Activated T-cell treated with anti-CD3 and anti-CD28 coated beads for 4 hours (primary cell): ENCODE data around the gene LIFR.
"Not testable (repeated sequence)": the region's sequence is repeated elsewhere in the genome, so short reads cannot be mapped to it uniquely, and the experiment has no call there.

Experiments
- DNase-seq: peaks from one replicate; pipeline ENCODE4 v3.0.0-alpha.2; 2020

LIFR gene

DNA sequence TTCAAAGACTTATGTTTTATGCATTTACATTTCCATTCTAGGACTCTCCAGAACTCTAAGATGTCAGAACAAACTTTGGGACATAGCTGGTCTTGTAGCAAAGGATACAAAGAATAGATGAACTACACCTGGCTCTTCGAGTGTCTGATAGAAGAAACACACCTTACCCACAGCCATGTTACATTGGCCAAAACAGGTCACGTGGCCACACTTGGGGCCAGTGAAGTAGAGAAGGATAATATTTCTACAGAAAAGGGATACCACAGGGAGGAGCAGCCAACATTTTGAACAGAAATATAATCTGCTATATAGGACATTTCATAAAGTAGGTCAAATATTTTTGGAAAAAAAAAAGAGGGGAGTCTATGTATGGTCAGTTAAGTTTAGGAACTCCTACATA, 22.7 kb upstream of the LIFR start:
- DNase-seq, result no peak

DNA sequence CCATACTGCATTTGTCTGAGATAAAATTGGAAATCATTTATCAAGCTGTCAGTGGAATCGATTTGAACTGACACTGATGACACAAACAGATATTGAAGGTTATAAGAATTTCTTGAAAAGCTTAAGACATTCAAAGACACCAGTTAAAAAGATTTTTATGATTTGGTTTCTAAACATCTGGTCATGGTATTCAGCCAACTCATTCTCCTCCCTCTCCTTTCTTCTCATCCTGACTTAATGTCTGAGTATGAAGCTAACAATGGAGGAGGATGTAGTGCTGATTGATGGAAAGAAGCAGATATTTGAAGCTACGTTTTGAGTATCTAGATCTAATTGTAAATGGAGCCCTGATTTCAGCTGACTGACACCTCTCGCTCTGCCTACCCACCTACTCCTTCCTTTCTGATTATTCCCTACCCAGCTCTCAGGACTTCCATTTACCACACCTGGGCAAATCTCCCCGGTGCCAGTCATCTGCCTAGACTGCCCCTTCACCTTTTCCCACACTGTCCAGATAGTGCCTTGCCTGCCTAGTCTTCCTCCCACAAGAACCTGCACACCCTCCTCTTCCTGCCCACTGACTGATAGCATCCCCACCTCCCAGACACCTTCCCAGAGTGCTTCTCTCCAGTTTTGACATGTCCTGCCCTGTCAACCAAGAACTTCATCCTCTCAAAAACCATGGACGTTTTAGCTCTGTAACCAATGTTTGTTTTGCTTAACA, 20.7 kb upstream of the LIFR start:
- DNase-seq, result no peak

DNA sequence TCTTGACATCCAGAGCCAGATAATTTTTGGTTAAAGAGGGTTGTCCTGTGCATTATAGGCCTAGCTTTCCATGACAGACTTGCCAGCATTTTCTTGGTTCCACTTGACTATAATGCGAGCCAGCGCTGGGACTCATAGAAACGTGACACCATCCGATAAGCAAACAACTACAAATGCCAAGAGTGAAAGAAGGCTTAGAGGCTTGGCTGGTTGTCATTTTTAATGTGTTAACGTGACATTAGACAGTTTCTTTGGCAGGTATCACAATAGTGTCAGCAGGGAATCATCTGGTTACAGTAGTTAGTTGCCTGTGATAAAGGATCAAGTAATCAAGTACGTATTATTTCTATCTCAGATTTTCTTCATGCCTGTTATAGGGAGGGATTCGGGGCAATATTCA, 20.0 kb upstream of the LIFR start:
- DNase-seq, result no peak

DNA sequence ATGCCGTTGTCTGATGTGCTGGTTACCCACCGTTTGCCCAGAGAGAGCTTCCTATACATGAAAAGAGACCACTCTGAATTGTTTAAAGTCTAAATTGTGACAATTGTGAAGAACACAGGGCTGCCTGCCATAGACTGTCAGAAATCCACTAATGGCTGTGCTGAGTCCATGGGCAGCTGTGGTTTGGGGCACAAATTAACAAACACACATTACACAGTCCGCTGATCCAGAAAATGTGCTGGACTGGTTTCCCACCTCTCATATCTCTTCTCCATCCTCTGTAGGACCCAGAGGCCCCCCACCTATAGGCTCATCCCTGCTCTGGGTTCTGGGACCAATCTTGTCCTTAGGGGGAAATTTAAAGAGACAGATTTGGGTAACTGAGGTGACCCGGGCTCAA, 19.0 kb upstream of the LIFR start:
- DNase-seq, result no peak

DNA sequence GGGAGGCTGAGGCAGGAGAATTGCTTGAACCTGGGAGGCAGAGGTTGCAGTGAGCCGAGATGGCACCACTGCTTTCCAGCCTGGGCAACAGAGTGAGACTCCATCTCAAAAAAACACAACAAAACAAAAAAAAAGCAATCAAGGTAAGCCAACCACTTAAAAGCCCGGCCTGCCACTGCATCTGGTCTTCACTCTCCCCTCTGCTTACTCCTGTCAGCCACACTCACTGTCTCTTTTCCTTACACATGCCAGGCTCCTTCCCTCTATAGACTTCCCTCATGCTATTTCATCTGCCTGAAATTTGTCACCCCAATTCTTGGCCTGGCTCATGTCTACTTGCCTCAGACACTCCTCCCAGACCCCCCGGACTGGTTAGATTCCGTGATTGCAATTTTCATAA, 17.6 kb upstream of the LIFR start:
- DNase-seq, result no peak

DNA sequence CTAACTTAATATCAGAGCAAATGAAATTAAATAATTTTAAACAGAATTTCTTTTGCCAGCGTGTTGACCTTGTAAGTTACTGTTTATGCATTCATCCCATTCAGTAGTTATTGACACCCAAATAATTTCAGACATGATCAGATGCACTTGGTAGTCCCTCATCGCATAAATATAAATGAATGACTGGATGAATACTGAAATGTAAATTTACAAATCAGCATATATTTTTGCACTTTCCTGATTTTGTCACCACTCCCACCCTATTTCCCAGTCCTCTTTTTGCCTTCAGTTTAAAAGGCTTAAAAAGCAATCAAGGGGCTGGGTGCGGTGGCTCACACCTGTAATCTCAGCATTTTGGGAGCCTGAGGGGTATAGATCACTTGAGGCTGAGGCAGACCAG, 17.1 kb upstream of the LIFR start:
- DNase-seq, result no peak

DNA sequence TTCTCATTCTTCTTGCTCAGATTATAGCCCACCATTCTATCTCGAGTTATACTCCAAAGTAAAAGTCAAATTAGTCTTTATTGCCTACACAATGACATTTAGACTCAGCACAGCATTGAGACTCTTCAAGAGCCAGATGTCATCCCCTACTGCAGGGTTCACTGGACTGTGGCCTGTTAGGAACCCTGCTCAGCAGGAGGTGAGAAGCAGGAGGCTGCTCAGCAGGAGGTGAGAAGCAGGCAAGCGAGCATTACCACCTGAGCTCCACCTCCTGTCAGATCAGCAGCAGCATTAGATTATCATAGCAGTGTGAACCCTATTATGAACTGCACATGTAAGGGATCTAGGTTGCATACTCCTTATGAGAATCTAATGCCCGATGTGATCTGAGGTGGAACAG, 12.7 kb upstream of the LIFR start:
- no peak for DNase-seq

DNA sequence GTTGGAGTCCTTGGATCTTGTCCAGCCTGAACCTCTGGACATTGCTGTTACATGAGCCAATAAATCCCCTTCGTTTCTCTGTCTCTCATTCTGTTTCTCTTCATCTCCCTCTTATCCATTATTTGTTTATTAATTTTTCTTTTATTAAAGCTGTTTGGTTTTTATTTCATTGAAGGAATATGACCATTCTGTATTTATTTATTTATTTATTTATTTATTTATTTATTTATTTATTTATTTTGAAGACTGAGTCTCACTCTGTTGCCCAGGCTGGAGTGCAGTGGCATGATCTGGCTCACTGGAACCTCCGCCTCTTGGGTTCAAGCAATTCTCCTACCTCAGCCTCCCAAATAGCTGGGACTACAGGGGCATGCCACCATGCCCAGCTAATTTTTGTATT, 10.9 kb upstream of the LIFR start:
- DNase-seq, result not testable (repeated sequence)

DNA sequence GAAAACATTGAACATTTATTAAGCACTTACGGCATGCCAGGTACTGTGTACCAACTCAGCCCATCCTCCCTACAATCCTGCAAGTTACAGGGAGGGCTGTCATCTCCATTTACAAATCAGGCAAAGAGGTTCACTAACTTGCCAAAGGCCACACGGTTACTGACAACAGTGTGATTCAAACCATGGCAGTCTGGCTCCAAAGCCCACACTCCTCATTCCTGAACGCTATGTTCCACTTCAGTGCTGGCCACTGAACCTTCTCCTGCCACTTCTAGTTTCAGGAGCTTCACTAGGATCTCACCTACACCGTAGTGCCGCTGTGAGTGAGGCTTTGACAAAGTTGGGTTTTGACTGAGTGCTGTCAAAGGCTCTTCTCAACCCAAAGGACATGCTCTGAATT, 7.2 kb upstream of the LIFR start:
- DNase-seq, result no peak

DNA sequence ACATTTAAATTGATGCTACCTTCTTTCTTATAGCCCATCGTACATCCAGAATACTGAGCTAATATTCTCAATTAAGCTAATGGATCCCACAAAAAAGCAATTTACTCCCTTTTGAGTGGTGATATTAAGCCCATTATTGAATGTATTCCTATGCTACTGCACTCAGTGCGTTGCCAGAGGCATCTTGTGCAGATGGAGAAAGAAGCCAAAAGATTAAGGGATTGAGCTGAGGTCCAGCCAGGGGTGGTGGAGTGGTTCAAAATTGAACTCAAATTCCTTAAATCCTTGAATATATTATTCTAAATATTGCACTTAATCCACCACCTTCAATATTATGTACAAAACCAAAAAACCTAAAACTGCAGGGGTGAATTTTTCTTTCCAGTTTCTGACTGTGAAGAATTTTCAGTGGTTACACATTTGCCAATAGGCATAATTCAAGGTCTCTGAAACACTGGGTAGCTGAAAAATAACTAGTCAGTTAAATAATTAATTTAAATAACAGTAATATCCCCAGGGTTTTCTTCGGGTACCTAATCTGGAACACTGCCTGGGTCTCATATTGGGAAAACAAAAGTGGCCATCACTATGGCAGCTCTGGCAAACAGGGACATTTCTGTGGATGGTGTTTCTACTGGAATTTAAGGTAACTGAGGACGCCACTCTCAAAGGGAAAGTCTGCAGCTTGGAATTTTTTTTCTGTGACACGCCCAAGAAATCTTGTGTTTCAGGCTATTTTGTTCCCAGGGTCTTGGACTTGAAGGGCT, 6.2 kb upstream of the LIFR start:
- DNase-seq, result no peak

DNA sequence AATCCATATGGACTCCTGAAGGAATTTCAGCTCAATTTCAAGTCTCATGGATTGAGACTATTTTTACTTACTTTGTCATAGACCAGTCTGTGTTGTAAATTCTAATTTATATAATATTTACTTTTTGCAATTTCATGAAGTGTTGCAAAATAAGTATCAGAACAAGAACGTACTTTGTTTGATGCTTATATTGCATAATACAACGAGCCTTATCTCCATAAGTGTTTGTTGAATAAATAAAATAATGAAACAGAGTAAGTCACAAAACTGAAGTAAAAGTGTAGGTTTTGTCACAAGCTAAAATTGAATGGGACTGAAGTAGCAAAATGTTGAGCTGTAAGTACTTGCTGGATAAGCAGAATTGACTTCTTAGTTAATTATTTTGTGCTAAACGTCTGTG, 3.0 kb upstream of the LIFR start:
- DNase-seq, result no peak

DNA sequence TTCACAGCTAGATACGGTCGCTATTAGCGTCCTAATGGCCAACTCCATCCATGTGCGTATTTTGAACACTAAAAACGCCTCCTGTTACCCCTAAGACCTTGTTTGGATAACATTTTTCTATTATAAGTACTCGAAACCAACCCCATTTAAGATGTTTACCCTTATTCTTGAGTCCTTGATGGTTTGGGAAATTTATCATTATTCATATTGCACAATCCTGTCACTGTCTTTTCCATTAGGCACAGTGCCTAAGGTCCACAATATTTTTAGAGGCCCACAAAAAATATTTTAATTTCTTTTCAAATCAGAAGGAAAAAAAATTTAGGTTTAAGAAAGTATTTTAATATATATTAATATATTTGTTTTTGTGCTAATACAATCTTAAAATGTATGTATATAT, 1.3 kb upstream of the LIFR start:
- DNase-seq, result no peak

DNA sequence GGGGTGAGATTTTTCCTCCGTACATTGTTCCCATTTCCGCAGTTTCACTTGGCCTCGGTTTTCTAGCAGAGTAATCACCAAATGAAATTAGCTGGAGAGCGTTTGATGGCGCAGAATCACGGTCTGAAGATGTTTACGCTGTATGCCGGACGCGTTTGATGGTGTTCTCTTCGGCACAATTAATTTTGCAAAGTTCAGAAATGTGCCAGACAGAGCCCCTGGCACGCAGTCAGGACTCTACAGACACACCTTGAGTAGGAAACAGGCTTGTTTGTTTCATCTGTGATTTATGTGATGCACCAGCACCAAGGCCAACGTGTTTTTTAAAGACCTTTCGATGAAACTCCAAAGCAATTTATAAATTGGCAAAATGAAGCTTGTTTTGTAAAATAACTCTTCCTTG, 863 bp upstream of the LIFR start:
- DNase-seq, result no peak

DNA sequence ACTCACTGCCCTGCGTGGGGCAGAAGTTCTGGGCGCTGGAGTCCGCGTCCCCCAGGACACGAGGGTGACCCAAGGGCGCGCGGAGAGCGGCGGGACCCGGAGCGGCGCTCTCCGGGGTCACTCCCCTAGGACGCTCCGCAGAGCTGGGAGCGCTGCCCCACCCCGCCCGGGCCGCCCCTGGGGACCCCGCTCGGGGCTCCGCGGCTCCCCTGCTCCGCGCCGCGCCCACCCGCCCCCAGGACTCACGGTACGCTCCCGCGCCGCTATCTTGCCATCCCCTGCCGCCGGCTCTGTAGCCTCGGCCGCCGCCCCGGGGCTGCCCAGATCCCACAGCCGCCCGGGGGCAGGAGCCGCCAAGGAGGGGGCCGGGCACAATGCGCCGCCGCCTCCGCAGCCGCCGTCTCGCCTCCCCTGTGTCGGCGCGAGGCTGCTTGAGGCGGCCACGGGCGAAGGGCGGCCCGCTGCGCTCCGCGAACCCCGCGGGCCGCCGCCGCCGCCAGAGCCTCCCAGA, 303 bp downstream of the LIFR start:
- peak; percentile 3 for DNase-seq

DNA sequence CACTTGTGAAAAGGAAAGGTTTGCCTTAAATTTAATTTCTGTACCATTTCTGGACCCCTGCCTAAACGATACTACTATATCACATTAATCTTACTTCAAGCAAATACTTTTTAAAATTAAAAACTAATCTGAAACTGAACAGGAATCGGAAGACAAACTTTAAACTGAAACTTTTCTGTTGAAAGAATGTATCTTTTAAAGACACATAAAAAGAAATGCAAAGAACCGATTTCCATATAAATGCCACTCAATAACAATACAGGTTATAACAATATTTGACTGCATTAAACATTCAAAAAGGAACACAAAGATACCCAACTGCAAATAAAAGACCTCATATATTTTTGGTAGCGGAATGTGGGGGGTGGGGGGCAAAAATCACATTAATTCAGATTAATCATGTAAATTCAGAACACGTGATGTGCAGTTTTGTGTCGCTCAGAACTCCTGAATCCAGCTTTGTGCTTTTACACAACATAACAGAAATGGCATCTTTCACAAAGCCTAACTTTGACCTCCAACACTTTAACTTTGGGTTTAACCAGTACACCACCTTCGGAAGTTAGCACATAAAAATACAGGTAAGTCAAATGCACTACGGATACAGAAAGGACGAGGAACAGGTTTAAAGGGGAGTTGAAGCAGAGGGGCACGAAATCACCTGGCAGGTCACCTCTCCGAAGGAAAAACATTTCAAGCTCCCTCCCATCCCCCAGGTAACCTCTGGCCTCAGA, 925 bp downstream of the LIFR start:
- no peak for DNase-seq

DNA sequence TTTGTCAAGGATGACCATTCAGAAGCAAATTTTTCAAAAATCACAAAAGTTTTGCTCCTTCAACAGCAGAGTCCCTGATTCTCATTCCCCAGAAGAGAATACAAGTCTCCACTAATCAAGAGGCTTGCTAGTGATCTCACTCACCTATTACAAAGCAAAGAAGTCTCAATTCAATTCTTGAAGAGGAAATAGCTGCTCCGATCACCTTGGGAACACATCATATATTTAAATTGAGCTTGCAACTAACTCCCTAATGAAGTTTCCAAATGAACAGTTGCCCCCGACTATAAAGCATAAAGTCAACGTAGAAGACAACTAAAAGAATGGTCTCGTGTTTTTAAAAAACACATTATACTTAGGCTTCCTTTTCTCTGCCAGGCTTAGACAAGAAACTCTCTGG, 1.6 kb downstream of the LIFR start:
- DNase-seq, result no peak

DNA sequence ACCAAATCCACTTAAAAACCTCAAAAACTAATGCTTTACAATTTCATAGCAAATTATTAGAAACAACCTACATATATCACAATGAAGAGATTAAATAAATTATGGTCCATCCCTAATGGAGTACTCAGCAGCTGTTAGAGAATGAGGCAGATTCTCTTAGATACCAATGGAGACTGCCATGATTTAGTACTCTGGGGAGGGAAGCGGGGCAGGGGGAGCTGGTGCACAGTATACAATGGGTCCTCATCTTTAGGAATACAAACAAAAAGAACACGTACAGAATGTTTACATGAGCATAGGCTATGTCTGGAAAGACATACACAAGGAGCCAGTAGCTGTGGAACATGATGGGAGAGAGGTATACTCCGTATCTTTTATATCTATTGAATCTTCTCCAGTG, 2.0 kb downstream of the LIFR start:
- no peak for DNase-seq

DNA sequence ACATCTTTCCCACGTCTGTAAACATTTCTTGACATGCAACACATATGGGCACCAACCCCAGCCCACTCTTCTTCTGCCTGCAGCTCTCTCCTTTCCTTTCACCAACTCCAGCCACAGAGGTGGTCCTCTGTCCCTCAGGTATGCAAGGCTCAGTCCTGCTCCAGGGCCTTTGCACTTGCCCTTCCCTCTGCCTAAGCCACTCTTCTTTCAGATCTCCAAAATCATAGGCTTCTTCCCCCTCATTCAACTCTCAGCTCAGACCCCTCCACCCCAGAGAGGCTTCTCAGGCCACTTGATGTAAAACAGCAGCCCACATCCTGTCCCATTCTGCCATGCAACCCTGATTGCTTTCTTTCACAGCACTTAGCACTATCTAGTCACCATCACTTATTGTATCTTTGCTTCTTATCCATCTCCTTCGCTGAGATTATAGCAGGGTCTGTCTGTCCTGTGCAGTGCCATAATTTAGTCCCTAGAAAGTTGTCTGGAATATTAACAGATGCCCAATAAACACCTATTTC, 3.4 kb downstream of the LIFR start:
- DNase-seq, result no peak

DNA sequence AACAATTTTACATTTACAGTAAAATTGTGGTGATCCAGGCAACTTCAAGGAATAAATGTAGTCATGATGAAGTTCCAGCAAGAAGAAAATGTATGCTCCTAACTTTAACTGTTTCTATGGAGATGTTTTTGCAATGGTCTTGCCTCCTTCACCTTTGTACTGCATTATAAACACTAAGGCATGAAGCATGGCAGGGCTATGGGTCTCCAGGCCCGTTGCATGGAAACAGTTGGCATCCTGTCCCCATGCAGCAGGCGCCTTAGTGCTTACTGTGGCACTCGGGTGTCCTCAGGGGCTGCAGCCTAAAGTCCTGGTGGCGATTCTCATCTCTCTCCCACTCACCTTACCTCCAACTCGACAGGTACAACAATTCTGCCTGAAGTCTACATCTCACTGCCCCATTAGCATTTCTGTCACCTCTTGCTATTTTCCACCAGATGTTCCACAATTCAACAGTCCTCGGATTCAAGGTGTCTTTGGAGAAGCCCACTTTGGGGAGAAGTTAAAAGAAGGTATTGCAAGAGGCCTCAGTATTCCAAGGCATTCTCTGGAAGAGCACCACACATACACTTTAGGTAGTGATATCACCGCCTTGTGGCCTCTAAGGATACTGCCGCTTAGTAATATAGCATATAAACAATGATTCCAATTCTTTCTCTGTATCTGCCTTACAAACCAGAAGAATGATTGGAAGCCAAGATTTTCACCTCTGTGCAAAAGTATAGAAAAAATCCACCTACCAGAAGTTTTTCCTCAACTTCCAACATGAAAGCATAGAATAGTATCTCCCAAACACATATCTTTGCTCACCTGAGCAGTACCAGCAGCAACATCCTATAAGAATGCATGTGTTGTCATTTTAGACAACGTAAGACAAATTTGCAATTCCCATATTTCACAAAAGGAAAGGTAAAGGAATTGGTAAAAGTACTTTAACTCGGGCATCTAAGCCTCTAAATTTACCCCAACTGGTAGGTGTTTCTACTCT, 5.1 kb downstream of the LIFR start:
- DNase-seq, result no peak

DNA sequence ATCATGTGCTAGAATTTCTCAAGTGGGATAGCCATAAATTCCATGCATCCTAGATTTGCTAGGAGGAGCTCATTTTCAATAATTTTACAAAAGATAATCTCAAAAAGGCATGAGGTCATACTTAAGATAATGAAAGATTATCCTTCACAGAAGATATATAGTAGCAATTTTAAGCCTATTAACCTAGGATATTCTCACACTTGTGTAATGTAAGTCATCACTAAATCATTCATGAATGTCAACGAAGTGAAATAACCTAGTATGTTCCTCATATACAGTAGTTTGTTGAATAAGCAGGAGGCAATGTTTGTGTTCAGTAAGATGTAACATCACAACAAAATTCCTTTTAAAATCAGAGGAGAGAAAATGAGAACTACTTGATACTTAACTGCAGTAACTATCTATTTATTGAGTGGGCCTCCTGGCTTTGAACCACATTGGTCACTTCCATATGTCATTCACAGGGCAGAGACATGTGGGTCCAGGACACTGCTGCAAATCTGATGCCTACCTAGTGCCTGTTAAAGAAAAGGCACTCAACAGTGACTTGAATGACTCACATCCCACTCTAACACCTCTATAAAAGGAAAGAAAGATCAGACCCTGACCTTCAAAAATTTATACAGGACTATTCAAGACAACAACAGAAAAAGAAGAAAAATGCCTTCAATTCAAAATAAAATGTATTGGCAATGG, 8.2 kb downstream of the LIFR start:
- DNase-seq, result no peak

DNA sequence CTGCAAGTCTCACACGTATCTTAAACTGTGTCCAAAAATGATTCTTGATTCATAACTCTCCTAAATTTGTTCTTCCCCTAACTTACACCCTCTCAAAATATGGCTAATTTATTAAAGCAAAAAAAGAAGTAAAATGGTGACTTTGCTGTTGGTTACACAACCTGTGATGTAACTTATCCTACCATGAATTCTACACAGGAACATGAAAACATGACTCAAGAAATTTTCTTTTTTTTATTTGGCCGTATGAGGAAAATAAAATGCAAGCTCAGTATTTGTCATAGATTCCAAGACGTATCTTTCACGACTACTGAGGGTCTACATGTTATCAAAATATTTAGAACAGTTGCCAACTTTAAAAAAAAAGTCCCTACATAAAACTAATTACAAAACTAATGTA, 9.2 kb downstream of the LIFR start:
- DNase-seq, result no peak

DNA sequence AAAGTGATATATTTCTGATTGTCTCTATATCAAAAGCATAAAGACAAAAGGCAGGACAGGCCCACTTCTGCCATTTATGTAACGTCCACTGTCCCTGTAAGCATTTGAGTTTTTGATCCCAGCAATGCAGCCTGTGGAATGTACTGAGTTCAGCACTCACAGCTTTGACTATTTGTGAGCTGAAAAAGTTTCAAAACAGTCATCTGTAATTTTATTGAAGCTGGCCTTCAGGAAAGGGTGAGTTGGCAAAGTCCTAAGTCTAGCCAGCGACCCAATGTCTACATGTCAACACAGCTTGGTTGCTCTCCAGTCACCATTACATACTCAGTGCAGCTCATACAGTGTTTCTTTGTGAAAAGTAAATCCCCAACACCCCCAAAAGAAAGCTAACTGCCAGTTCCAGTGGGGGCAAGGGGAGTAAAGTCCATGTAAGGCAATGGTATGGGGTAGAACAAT, 9.7 kb downstream of the LIFR start:
- DNase-seq, result no peak
